Measurements from ENCODE around the gene KCNAB1.
A peak's percentile ranks its signal among the peaks of the same experiment; 100 is the strongest.

KCNAB1 gene

GRCh38 chr3:156378871-156379270 lies 258.5 kb downstream of the KCNAB1 start:
- H3K4me3 ChIP-seq (ENCODE audit: control insufficient read depth, low read depth, low read length), result no peak overlapping the region
- no peak for TF ChIP-seq CTCF (IDR thresholded peaks at IDR 0.05; ENCODE audit: control insufficient read depth, insufficient read depth, low read depth, low read length, missing control alignments)
- no peak for DNase-seq (ENCODE audit: low read depth)

GRCh38 chr3:156379327-156379726 lies 258.9 kb downstream of the KCNAB1 start:
- TF ChIP-seq CTCF (IDR thresholded peaks at IDR 0.05; ENCODE audit: control insufficient read depth, insufficient read depth, low read depth, low read length, missing control alignments), result no peak
- no peak overlapping the region for H3K4me3 ChIP-seq (ENCODE audit: control insufficient read depth, low read depth, low read length)
- DNase-seq (ENCODE audit: low read depth), result no peak

GRCh38 chr3:156381253-156381652 lies 260.9 kb downstream of the KCNAB1 start:
- no peak for TF ChIP-seq CTCF (IDR thresholded peaks at IDR 0.05; ENCODE audit: control insufficient read depth, insufficient read depth, low read depth, low read length, missing control alignments)
- DNase-seq (ENCODE audit: low read depth), result no peak
- no peak overlapping the region for H3K4me3 ChIP-seq (ENCODE audit: control insufficient read depth, low read depth, low read length)

GRCh38 chr3:156382458-156383346 lies 262.3 kb downstream of the KCNAB1 start:
- no peak for DNase-seq (ENCODE audit: low read depth)
- no peak overlapping the region for H3K4me3 ChIP-seq (ENCODE audit: control insufficient read depth, low read depth, low read length)
- TF ChIP-seq CTCF (IDR thresholded peaks at IDR 0.05; ENCODE audit: control insufficient read depth, insufficient read depth, low read depth, low read length, missing control alignments), result peak; percentile 72

GRCh38 chr3:156383441-156384025 lies 263.2 kb downstream of the KCNAB1 start:
- TF ChIP-seq CTCF (IDR thresholded peaks at IDR 0.05; ENCODE audit: control insufficient read depth, insufficient read depth, low read depth, low read length, missing control alignments), result no peak
- no peak overlapping the region for H3K4me3 ChIP-seq (ENCODE audit: control insufficient read depth, low read depth, low read length)
- no peak for DNase-seq (ENCODE audit: low read depth)

- peak; percentile 93 for DNase-seq (ENCODE audit: low read depth)
- no peak for TF ChIP-seq CTCF (IDR thresholded peaks at IDR 0.05; ENCODE audit: control insufficient read depth, insufficient read depth, low read depth, low read length, missing control alignments)
- H3K4me3 ChIP-seq (ENCODE audit: control insufficient read depth, low read depth, low read length), result no peak overlapping the region
Observed at GRCh38 chr3:156388497-156389448, 268.4 kb downstream of the KCNAB1 start.

Data from AG09309 (cell line).